Measurements from ENCODE around the gene CELSR1. TPM values are rescaled to one million over a fixed set of nuclear protein-coding genes. Genes with fewer than 3 reads are reported as not detected.

Gene CELSR1
- total RNA-seq, 1 donor from 2014 or later = 5.1 TPM

DNA sequence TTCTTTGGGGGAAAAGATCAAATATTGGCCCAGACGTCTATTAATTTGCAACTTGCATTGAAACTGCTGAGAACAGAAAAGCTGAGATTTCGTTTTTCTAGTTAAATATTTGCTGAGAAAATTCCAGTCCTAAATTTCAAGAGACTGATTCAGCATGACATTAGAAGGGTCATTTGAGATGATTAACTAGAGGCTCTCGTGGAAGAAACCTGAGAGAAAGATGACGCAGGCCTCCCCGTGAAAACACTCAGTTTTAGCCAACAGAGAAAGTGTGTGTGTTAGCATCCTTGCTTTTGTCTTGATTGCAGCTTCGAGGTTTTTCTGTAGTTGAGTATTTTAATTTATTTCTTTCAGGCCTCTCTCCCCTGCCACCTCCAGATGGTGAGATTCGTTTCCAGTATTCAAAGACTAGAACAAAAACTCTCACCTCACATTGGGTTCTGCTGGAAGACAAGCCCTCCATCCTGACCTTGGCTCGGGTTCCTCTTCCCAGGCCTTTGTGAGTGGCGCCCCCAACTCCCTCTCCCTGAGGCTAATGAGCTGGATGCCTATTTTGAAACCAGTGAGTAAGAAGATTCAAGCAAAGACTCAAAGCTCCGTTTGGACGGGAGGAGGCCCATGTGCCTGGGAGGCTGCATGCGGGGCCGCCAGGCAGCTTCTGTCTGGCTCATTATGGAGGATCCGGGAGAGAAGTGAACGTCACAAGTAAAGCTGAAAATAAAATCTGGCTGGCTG, 52.4 kb downstream of the CELSR1 start:
- TF ChIP-seq, protein P1, sequence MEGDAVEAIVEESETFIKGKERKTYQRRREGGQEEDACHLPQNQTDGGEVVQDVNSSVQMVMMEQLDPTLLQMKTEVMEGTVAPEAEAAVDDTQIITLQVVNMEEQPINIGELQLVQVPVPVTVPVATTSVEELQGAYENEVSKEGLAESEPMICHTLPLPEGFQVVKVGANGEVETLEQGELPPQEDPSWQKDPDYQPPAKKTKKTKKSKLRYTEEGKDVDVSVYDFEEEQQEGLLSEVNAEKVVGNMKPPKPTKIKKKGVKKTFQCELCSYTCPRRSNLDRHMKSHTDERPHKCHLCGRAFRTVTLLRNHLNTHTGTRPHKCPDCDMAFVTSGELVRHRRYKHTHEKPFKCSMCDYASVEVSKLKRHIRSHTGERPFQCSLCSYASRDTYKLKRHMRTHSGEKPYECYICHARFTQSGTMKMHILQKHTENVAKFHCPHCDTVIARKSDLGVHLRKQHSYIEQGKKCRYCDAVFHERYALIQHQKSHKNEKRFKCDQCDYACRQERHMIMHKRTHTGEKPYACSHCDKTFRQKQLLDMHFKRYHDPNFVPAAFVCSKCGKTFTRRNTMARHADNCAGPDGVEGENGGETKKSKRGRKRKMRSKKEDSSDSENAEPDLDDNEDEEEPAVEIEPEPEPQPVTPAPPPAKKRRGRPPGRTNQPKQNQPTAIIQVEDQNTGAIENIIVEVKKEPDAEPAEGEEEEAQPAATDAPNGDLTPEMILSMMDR (conservative IDR thresholded peaks at IDR 0.05) = no peak
- H3K27ac Mint-ChIP-seq (ENCODE audit: unreplicated experiment) = peak overlapping the region; percentile 85
- peaks cover 21% of the 10 kb centered on the region for H3K4me1 Mint-ChIP-seq
- H3K4me3 Mint-ChIP-seq = peak overlapping the region; percentile 65
- H3K36me3 Mint-ChIP-seq (ENCODE audit: low read depth) = peaks cover 3% of the 10 kb centered on the region
- H3K27me3 Mint-ChIP-seq (ENCODE audit: low read depth) = peaks cover 35% of the 10 kb centered on the region
- DNase-seq (ENCODE audit: low read depth, low spot score) = no peak
- H3K9me3 Mint-ChIP-seq = peaks cover 6% of the 10 kb centered on the region

DNA sequence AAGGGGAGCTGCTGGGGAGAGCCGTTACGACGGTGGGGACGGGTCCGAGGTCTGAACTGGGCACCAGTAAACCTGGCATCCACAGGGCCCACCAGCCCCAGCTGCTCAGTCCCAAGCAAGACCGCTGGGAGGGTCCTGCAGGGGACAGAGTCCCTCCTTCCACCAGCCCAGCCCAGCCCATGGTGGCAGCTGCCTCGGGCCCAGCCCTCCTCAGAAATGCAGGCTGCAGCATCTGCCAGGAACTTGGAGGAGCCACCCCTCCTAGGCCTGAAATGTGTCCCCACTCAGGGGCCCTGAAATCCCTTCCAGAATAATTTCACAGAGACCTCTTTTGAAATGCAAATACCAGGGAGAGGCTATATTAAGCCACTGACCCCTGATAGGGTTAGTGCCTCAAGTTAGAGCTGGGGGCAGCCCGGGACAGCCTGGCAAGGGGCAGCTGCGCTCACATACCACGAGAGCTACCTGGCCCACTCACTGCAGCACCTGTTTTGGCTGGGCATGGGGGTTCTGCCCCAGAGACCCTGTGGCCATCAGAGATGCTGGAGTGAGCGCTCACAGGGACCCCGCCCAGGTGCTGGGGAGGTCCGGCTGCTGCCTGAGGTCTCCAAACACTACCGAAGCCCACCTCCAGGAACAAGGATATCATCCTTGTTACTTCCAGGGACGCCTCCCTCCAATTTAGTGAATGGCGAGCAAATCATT, 53.1 kb downstream of the CELSR1 start:
- peaks cover 3% of the 10 kb centered on the region for H3K36me3 Mint-ChIP-seq (ENCODE audit: low read depth)
- H3K27ac Mint-ChIP-seq (ENCODE audit: unreplicated experiment) = no peak overlapping the region
- H3K4me1 Mint-ChIP-seq = peaks cover 25% of the 10 kb centered on the region
- H3K9me3 Mint-ChIP-seq = peaks cover 6% of the 10 kb centered on the region
- no peak for DNase-seq (ENCODE audit: low read depth, low spot score)
- TF ChIP-seq, protein P1 (conservative IDR thresholded peaks at IDR 0.05) = no peak
- H3K27me3 Mint-ChIP-seq (ENCODE audit: low read depth) = peaks cover 36% of the 10 kb centered on the region
- H3K4me3 Mint-ChIP-seq = no peak overlapping the region

DNA sequence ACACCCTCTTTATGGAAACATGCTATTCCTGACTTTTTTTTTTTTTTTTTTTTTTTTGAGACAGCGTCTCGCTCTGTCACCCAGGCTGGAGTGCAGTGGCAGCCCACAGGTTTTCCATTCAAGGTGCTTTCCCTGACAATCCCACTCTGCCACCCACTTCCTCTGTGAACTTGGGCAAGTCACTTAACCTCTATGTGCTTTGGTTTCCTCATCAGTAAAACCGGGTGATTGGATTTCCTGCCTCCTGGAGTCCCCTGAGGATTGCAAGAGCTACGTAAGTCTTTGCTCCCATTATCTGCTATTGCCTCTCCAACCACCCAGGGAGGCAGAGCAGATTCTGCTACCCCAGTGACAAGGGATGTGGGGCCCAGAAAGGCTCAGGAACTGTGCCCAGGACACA, 54.1 kb downstream of the CELSR1 start:
- Mint-ChIP-seq H3K4me3 (no peak overlapping the region), H3K9me3 (peaks cover 6% of the 10 kb centered on the region), H3K27me3 (ENCODE audit: low read depth) (peaks cover 31% of the 10 kb centered on the region), H3K4me1 (peaks cover 25% of the 10 kb centered on the region), H3K36me3 (ENCODE audit: low read depth) (peaks cover 3% of the 10 kb centered on the region), H3K27ac (ENCODE audit: unreplicated experiment) (no peak overlapping the region)
- TF ChIP-seq, protein P1 (conservative IDR thresholded peaks at IDR 0.05) = no peak
- no peak for DNase-seq (ENCODE audit: low read depth, low spot score)

DNA sequence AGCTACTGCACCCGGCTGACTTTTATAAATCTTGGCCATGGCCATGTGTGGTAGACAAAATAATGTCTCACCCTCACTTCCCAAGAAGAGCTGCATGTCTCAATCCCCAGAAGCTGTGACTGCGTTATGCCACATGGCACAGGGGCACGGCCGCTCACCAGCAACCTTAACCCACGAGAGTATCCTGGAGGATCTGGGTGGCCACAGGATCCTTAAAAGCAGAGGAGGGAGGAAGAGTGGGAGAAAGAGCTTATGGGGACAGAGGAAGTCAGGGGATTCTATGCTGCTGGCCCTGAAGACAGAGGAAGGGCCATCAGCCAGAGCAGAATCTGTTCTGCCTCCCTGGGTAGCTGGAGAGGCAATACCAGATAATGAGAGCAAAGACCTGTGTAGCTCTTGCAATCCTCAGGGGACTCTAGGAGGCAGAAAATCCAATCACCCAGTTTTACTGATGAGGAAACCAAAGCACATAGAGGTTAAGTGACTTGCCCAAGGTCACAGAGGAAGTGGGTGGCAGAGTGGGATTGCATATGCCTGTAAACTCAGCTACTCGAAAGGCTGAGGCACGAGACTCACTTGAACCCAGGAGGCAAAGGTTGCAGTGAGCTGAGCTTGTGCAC, 55.3 kb downstream of the CELSR1 start:
- Mint-ChIP-seq H3K36me3 (ENCODE audit: low read depth) (peaks cover 3% of the 10 kb centered on the region), H3K4me3 (no peak overlapping the region), H3K4me1 (peaks cover 25% of the 10 kb centered on the region), H3K27me3 (ENCODE audit: low read depth) (peaks cover 27% of the 10 kb centered on the region), H3K27ac (ENCODE audit: unreplicated experiment) (no peak overlapping the region), H3K9me3 (peaks cover 6% of the 10 kb centered on the region)
- TF ChIP-seq, protein P1 (conservative IDR thresholded peaks at IDR 0.05) = no peak
- no peak for DNase-seq (ENCODE audit: low read depth, low spot score)

DNA sequence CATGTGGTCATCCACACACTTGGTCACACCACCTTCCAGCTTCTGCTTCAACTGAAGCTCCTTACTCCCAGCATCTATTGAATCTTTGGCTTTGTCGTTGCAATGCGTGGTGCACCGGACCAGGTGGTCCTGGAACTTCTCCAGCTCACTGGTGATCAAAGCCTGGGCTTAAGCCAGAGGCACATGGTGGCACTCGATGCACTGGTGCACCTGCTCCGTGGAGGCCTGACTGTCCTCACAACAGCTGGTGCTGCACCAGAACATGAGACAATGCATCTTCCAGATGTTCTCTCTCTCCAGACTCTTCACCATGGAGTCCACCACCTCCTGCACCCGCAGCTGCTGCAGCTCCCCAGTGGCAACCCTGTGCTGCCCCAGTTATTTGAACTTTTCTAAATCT, 56.0 kb downstream of the CELSR1 start:
- Mint-ChIP-seq H3K27me3 (ENCODE audit: low read depth) (peaks cover 23% of the 10 kb centered on the region), H3K27ac (ENCODE audit: unreplicated experiment) (no peak overlapping the region), H3K4me1 (peaks cover 25% of the 10 kb centered on the region), H3K9me3 (peaks cover 6% of the 10 kb centered on the region), H3K36me3 (ENCODE audit: low read depth) (peaks cover 3% of the 10 kb centered on the region), H3K4me3 (no peak overlapping the region)
- TF ChIP-seq, protein P1 (conservative IDR thresholded peaks at IDR 0.05) = no peak
- DNase-seq (ENCODE audit: low read depth, low spot score) = no peak

Data from neural crest cell (in vitro differentiated cells).